ENCODE results near the gene SP100. TPM values are rescaled to one million over a fixed set of nuclear protein-coding genes. Genes with fewer than 3 reads are reported as not detected.
"Not testable (repeated sequence)": the region's sequence is repeated elsewhere in the genome, so short reads cannot be mapped to it uniquely, and the experiment has no call there.

Gene SP100
- total RNA-seq, 1 donor from 2014 or later, result 208 TPM

- no peak for DNase-seq (ENCODE audit: extremely low read depth, low read depth, low spot score)
Measured at GRCh38 chr2:230418341-230419016, 2.5 kb downstream of the SP100 start.

- DNase-seq (ENCODE audit: extremely low read depth, low read depth, low spot score), result no peak
Measured at GRCh38 chr2:230419181-230419580, 3.2 kb downstream of the SP100 start.

GRCh38 chr2:230422149-230422548 is 6.1 kb downstream of the SP100 start:
- no peak for DNase-seq (ENCODE audit: extremely low read depth, low read depth, low spot score)

GRCh38 chr2:230423851-230424458 is 8.0 kb downstream of the SP100 start:
- DNase-seq (ENCODE audit: extremely low read depth, low read depth, low spot score), result no peak

- no peak for DNase-seq (ENCODE audit: extremely low read depth, low read depth, low spot score)
Measured at GRCh38 chr2:230425377-230425776, 9.4 kb downstream of the SP100 start.

- DNase-seq (ENCODE audit: extremely low read depth, low read depth, low spot score), result no peak
Measured at GRCh38 chr2:230429513-230429912, 13.5 kb downstream of the SP100 start.

- DNase-seq (ENCODE audit: extremely low read depth, low read depth, low spot score), result no peak
Measured at GRCh38 chr2:230430957-230431910, 15.2 kb downstream of the SP100 start.

- no peak for DNase-seq (ENCODE audit: extremely low read depth, low read depth, low spot score)
Measured at GRCh38 chr2:230434677-230435324, 18.8 kb downstream of the SP100 start.

GRCh38 chr2:230435431-230435830 is 19.4 kb downstream of the SP100 start:
- DNase-seq (ENCODE audit: extremely low read depth, low read depth, low spot score), result no peak

GRCh38 chr2:230439121-230439520 is 23.1 kb downstream of the SP100 start:
- not testable (repeated sequence) for DNase-seq (ENCODE audit: extremely low read depth, low read depth, low spot score)

GRCh38 chr2:230439590-230439989 is 23.6 kb downstream of the SP100 start:
- DNase-seq (ENCODE audit: extremely low read depth, low read depth, low spot score), result no peak

GRCh38 chr2:230441227-230441897 is 25.4 kb downstream of the SP100 start:
- no peak for DNase-seq (ENCODE audit: extremely low read depth, low read depth, low spot score)

- DNase-seq (ENCODE audit: extremely low read depth, low read depth, low spot score), result no peak
Measured at GRCh38 chr2:230443541-230443940, 27.5 kb downstream of the SP100 start.

- no peak for DNase-seq (ENCODE audit: extremely low read depth, low read depth, low spot score)
Measured at GRCh38 chr2:230444832-230445231, 28.8 kb downstream of the SP100 start.

GRCh38 chr2:230447036-230447435 is 31.0 kb downstream of the SP100 start:
- DNase-seq (ENCODE audit: extremely low read depth, low read depth, low spot score), result no peak

GRCh38 chr2:230447455-230448451 is 31.8 kb downstream of the SP100 start:
- DNase-seq (ENCODE audit: extremely low read depth, low read depth, low spot score), result no peak

GRCh38 chr2:230449901-230450467 is 34.0 kb downstream of the SP100 start:
- DNase-seq (ENCODE audit: extremely low read depth, low read depth, low spot score), result no peak

- DNase-seq (ENCODE audit: extremely low read depth, low read depth, low spot score), result no peak
Measured at GRCh38 chr2:230453006-230453405, 37.0 kb downstream of the SP100 start.

Data from glomerular endothelial cell (primary cell).